ENCODE measurements around the gene CLDN15. TPM values are rescaled to one million over a fixed set of nuclear protein-coding genes. Genes with fewer than 3 reads are reported as not detected.

Gene CLDN15
- total RNA-seq, 1 experiment from 2014 or later, result 9.7 TPM

GRCh38 chr7:101226721-101227120, 10.9 kb downstream of the CLDN15 start:
- Histone ChIP-seq H3K4ac (ENCODE audit: low read depth, low read length) (no peak overlapping the region), H3K56ac (ENCODE audit: insufficient read length, low read depth, low read length) (no peak overlapping the region), H3T11ph (ENCODE audit: low read length) (no peak overlapping the region), H3K79me2 (ENCODE audit: insufficient read depth, low read length) (no peaks in the 10 kb centered on the region), H3K27ac (ENCODE audit: insufficient read length, low read depth, low read length) (no peak overlapping the region), H3K9ac (ENCODE audit: extremely low read depth, insufficient read length, low read length) (no peak overlapping the region), H3K9me3 (ENCODE audit: control insufficient read depth, low read depth, low read length) (no peaks in the 10 kb centered on the region), H3K18ac (ENCODE audit: insufficient read length, low read depth, low read length) (no peak overlapping the region), H4K5ac (ENCODE audit: insufficient read length, low read depth, low read length) (no peak overlapping the region), H3K4me1 (ENCODE audit: insufficient read depth, low read length) (no peaks in the 10 kb centered on the region; the same call in 1 of the 2 replicates), H2AK5ac (ENCODE audit: insufficient read length, low read length) (no peak overlapping the region), H4K91ac (ENCODE audit: insufficient read length, low read depth, low read length) (no peak overlapping the region), H4K20me1 (ENCODE audit: control insufficient read depth, insufficient read depth, insufficient read length) (no peaks in the 10 kb centered on the region), H3K27me3 (ENCODE audit: insufficient read depth, low read length) (no peaks in the 10 kb centered on the region), H3K23me2 (ENCODE audit: insufficient read length, low read depth, low read length, poor library complexity, severe bottlenecking) (no peaks in the 10 kb centered on the region), H3K23ac (ENCODE audit: insufficient read length, low read depth, low read length) (no peak overlapping the region), H2BK5ac (ENCODE audit: insufficient read length, low read length) (no peak overlapping the region), H2AFZ (ENCODE audit: low read length) (no peak overlapping the region), H4K8ac (replicated peaks; ENCODE audit: insufficient read length, low read depth, low read length) (no peak overlapping the region), H2BK20ac (ENCODE audit: low read depth, low read length, poor library complexity, severe bottlenecking) (no peak overlapping the region), H2BK12ac (ENCODE audit: insufficient read length, low read depth, low read length) (no peak overlapping the region), H3K4me2 (ENCODE audit: insufficient read depth, insufficient read length, low read length) (no peak overlapping the region), H2BK120ac (ENCODE audit: low read depth, low read length, poor library complexity, severe bottlenecking) (no peak overlapping the region), H3K14ac (ENCODE audit: insufficient read depth, low read length) (no peak overlapping the region), H3K79me1 (ENCODE audit: insufficient read depth, low read depth, low read length, poor library complexity, severe bottlenecking) (no peaks in the 10 kb centered on the region), H2BK15ac (ENCODE audit: low read depth, low read length) (no peak overlapping the region)
- no CpG with 5 or more reads among the region's 9 CpGs for WGBS (ENCODE audit: extremely low coverage, insufficient read length, low lambda C conversion rate)
- DNase-seq, result no peak
- H3K27ac Mint-ChIP-seq, result no peak overlapping the region
- H3K36me3 Mint-ChIP-seq (ENCODE audit: insufficient read depth in 1 of 3, low read depth in 3 of 3), result peaks cover 26 to 53% (median 27%) of the 10 kb centered on the region in 3 experiments
- no peak overlapping the region for H3K4me3 Mint-ChIP-seq
- peaks cover 15 to 18% of the 10 kb centered on the region in 2 experiments for H3K4me1 Mint-ChIP-seq
- H3K9me3 Mint-ChIP-seq, result no peaks in the 10 kb centered on the region
- TF ChIP-seq CTCF (conservative IDR thresholded peaks at IDR 0.05), result no peak
- H3K27me3 Mint-ChIP-seq (ENCODE audit: low read depth), result no peaks in the 10 kb centered on the region

Measured in H9 (cell line).